Activated CD4-positive, alpha-beta memory T cell treated with anti-CD3 and anti-CD28 coated beads for 36 hours (primary cell): ENCODE results near the gene P3H3. TPM values are rescaled to one million over a fixed set of nuclear protein-coding genes. Genes with fewer than 3 reads are reported as not detected.
A peak's percentile ranks its signal among the peaks of the same experiment; 100 is the strongest.

Experiments
- CTCF ChIA-PET: fragments of 350-600 bp; sonication (Branson Sonifier 250); formaldehyde crosslinking; loops from one replicate; lab custom pipeline; 2021; ENCODE audit warnings: antibody characterized with exemption, inconsistent platforms; lab: Charles Lee
- POLR2A ChIA-PET: fragments of 350-600 bp; sonication (Branson Sonifier 250); formaldehyde crosslinking; loops from one replicate; lab custom pipeline; 2021; ENCODE audit warnings: antibody characterized with exemption; lab: Charles Lee
- DNase-seq: peaks from one replicate; pipeline ENCODE4 v3.0.0-alpha.2; 2020
- H3K27ac Mint-ChIP-seq: one replicate; pipeline ENCODE4 v1.8.0; 2021; ENCODE audit warnings: mixed read lengths
- H3K27me3 Mint-ChIP-seq: one replicate; pipeline ENCODE4 v1.8.0; 2021; ENCODE audit warnings: mixed read lengths
- H3K36me3 Mint-ChIP-seq: one replicate; pipeline ENCODE4 v1.8.0; 2021; ENCODE audit warnings: mixed read lengths
- H3K4me1 Mint-ChIP-seq: one replicate; pipeline ENCODE4 v1.8.0; 2021; ENCODE audit warnings: low read depth, mixed read lengths
- H3K4me3 Mint-ChIP-seq: one replicate; pipeline ENCODE4 v1.8.0; 2021; ENCODE audit warnings: mild to moderate bottlenecking, mixed read lengths
- H3K9me3 Mint-ChIP-seq: one replicate; pipeline ENCODE4 v1.8.0; 2021; ENCODE audit warnings: mixed read lengths
- intact Hi-C: fragments of 100-400 bp; cut with micrococcal nuclease; formaldehyde crosslinking; loops from one replicate; pipeline ENCODE4 v1.15.1; 2023
- total RNA-seq, 2 experiments: library from RNA; stranded (reverse); gene quantifications; one replicate each; pipeline ENCODE4 v1.2.3, GENCODE V29; 2021

Gene P3H3
- total RNA-seq, 2 experiments from 2014 or later: 2.5 to 2.7 TPM

DNA sequence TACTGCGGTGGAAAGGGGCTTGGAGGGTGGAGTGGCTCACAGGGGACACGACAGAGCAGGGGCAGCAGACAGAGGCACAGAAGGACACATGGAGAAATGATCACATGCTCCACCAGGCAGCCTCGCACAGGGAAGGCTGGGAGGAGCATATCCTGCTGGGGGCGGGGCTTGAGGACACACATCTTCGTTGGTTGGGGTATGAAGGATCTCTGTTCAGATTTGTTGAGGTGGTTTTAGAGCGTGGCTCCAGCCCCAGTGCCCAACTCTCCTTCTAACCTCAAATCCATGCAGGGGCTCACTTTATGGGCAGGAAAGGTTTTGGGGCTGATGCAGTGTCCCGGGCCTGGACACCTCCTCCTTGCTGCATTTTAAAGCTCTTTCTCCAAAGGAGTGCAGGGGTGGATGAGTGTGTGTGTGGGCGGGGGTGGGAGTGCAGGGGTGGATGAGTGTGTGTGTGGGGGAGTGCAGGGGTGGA lies 733 bp upstream of the P3H3 start:
- H3K4me3 Mint-ChIP-seq: peak overlapping the region; percentile 9
- H3K36me3 Mint-ChIP-seq: no peaks in the 10 kb centered on the region
- POLR2A ChIA-PET: no interaction called here
- H3K27ac Mint-ChIP-seq: no peak overlapping the region
- no peaks in the 10 kb centered on the region for H3K9me3 Mint-ChIP-seq
- peaks cover 19% of the 10 kb centered on the region for H3K4me1 Mint-ChIP-seq
- intact Hi-C loops: loop anchor here (2.0 to 5.0 kb wide), 3 partner anchors 35 to 210 kb away; partner anchors contain the start of gene ZNF384
- peak; percentile 73 for DNase-seq
- H3K27me3 Mint-ChIP-seq: peaks cover 29% of the 10 kb centered on the region
- CTCF ChIA-PET: interaction anchor here (1.1 to 2.8 kb wide), 6 partner anchors 15 to 74 kb away, joined by 3 to 16 read pairs (median 3); partner anchors contain the start of gene MLF2

DNA sequence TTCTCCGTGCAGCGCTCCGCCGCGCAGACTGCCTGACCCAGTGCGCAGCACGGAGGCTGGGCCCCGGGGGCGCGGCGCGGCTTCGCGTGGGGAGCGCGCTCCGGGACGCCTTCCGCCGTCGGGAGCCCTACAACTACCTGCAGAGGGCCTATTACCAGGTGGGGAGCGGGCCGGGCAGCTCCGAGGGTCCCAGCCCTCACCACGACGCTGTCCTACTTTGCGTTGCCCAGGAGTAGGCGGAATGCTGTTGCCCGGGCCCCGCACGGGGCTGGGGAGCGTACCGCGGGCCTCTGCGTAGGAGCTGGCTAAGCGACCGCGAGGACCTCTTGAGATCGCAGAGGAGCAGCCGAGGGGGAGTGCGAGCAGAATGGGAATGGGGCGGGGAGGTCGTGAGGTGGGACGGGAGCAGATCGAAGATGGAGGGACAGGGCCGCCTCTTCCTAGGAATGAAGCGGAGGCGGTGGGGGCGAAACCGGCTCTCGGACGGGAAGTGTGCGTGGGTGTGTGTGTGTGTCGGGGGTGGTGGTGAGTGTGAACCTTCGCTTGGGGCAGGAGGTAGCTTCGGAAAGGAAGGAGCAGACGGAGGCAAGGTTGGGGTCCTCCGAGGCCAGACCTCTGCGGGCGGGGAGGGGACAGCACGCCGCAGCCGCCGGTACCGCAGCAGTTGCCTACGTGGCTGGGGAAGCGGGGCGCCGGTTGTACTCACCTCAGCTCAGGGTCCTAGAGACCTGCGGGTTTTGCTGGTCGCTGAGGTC lies 751 bp downstream of the P3H3 start:
- CTCF ChIA-PET: interaction anchor here (0.6 to 2.8 kb wide), 14 partner anchors 13 to 155 kb away, joined by 3 to 16 read pairs (median 3); partner anchors contain the start of gene MLF2
- no peak overlapping the region for H3K27ac Mint-ChIP-seq
- no peaks in the 10 kb centered on the region for H3K9me3 Mint-ChIP-seq
- DNase-seq: peak; percentile 50
- peaks cover 19% of the 10 kb centered on the region for H3K4me1 Mint-ChIP-seq
- H3K27me3 Mint-ChIP-seq: peaks cover 29% of the 10 kb centered on the region
- POLR2A ChIA-PET: interaction anchor here (0.8 to 2.2 kb wide), 8 partner anchors 11 to 105 kb away, joined by 3 to 7 read pairs (median 4); partner anchors contain the start of genes CD4, CDCA3, COPS7A and GNB3
- H3K36me3 Mint-ChIP-seq: no peaks in the 10 kb centered on the region
- peak overlapping the region; percentile 77 for H3K4me3 Mint-ChIP-seq
- intact Hi-C loops: loop anchor here (5.0 kb wide), 2 partner anchors 142 to 212 kb away; partner anchors contain the start of gene ZNF384

DNA sequence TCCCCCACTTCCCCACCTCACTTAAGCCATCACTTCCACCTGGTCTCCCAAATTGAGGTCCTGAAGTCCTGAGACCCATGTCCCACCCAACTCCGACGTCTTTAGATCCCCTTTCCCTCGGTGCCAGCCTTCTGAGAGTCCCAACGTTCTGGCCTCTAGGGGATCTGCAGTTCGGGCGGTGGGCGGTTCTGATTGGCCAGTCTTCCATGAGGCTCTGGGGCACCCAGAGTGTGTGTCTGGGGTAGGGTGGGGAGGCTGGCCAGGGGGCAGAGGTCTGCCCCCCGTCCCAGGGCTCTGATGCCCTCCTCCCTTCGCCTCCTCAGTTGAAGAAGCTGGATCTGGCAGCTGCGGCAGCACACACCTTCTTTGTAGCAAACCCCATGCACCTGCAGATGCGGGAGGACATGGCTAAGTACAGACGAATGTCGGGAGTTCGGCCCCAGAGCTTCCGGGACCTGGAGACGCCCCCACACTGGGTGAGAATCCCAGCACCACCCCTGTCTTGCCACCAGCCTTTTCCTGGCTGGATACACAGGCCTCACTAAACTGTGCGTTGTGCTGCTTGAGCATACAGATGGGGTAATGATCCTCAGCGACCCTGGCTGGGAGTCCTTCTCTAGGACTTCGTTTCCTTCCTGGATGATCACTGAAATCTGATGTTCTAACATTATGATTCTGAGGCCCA lies 1.5 kb downstream of the P3H3 start:
- ChIA-PET POLR2A (interaction anchor here (1.0 to 2.2 kb wide), 7 partner anchors 11 to 106 kb away, joined by 3 to 7 read pairs (median 5); partner anchors contain the start of genes CD4, CDCA3, COPS7A and GNB3), CTCF (interaction anchor here (0.9 to 2.8 kb wide), 9 partner anchors 9 to 76 kb away, joined by 3 to 16 read pairs (median 3); partner anchors contain the start of gene MLF2)
- H3K36me3 Mint-ChIP-seq: no peaks in the 10 kb centered on the region
- intact Hi-C loops: loop anchor here (5.0 kb wide), 2 partner anchors 142 to 212 kb away; partner anchors contain the start of gene ZNF384
- no peak for DNase-seq
- no peaks in the 10 kb centered on the region for H3K9me3 Mint-ChIP-seq
- H3K27me3 Mint-ChIP-seq: peaks cover 26% of the 10 kb centered on the region
- no peak overlapping the region for H3K27ac Mint-ChIP-seq
- peak overlapping the region; percentile 77 for H3K4me3 Mint-ChIP-seq
- peaks cover 19% of the 10 kb centered on the region for H3K4me1 Mint-ChIP-seq

DNA sequence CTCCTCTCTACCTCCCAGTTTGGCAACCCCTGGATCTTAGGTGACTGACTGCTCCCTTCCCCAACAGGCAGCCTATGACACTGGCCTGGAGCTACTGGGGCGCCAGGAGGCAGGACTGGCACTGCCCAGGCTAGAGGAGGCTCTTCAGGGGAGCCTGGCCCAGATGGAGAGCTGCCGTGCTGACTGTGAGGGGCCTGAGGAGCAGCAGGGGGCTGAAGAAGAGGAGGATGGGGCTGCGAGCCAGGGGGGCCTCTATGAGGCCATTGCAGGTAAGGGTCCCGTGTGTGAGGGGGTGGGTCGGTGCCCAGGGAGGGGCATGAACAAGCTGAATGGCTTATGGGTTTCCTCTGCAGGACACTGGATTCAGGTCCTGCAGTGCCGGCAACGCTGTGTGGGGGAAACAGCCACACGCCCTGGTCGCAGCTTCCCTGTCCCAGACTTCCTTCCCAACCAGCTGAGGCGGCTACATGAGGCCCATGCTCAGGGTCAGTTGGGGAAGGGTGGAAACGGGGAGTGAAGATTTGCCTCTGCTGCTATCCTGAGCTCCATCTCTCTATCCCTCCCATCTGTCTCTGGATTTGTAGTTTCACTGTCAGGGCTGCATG lies 2.2 kb downstream of the P3H3 start:
- no peaks in the 10 kb centered on the region for H3K36me3 Mint-ChIP-seq
- no peaks in the 10 kb centered on the region for H3K9me3 Mint-ChIP-seq
- H3K27me3 Mint-ChIP-seq: peaks cover 25% of the 10 kb centered on the region
- intact Hi-C loops: no loop called here
- H3K27ac Mint-ChIP-seq: no peak overlapping the region
- ChIA-PET POLR2A (interaction anchor here (0.5 to 2.2 kb wide), 3 partner anchors 21 to 77 kb away, joined by 3 to 6 read pairs (median 4); partner anchors contain the start of genes CDCA3, MLF2 and USP5), CTCF (interaction anchor here (0.9 to 2.7 kb wide), 5 partner anchors 8 to 77 kb away, joined by 3 to 16 read pairs (median 3); partner anchors contain the start of genes GPR162 and MLF2)
- H3K4me1 Mint-ChIP-seq: peaks cover 18% of the 10 kb centered on the region
- DNase-seq: no peak
- H3K4me3 Mint-ChIP-seq: no peak overlapping the region

DNA sequence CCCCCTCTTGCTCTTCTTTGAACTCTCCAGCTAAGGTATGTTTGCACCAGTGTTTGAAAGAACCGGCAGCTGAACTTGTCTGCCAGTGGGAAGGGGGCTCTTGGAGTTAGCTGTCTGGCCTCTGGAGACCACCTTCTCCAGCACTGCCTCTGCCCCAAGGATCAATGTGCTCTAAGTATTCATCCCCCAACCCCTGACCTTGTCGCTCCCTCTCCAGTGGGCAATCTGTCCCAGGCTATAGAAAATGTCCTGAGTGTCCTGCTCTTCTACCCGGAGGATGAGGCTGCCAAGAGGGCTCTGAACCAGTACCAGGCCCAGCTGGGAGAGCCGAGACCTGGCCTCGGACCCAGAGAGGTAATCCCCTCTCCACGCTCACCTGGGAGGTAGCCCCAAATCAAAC lies 2.8 kb downstream of the P3H3 start:
- H3K36me3 Mint-ChIP-seq: no peaks in the 10 kb centered on the region
- H3K9me3 Mint-ChIP-seq: no peaks in the 10 kb centered on the region
- no peak for DNase-seq
- ChIA-PET CTCF (interaction anchor here (0.9 to 2.7 kb wide), 5 partner anchors 8 to 78 kb away, joined by 3 to 16 read pairs (median 3); partner anchors contain the start of genes GPR162 and MLF2), POLR2A (interaction anchor here (0.5 to 1.0 kb wide), 2 partner anchors 26 to 78 kb away, joined by 3 to 4 read pairs; partner anchors contain the start of gene MLF2)
- H3K27me3 Mint-ChIP-seq: peaks cover 23% of the 10 kb centered on the region
- H3K4me3 Mint-ChIP-seq: no peak overlapping the region
- intact Hi-C loops: no loop called here
- no peak overlapping the region for H3K27ac Mint-ChIP-seq
- H3K4me1 Mint-ChIP-seq: peaks cover 18% of the 10 kb centered on the region

DNA sequence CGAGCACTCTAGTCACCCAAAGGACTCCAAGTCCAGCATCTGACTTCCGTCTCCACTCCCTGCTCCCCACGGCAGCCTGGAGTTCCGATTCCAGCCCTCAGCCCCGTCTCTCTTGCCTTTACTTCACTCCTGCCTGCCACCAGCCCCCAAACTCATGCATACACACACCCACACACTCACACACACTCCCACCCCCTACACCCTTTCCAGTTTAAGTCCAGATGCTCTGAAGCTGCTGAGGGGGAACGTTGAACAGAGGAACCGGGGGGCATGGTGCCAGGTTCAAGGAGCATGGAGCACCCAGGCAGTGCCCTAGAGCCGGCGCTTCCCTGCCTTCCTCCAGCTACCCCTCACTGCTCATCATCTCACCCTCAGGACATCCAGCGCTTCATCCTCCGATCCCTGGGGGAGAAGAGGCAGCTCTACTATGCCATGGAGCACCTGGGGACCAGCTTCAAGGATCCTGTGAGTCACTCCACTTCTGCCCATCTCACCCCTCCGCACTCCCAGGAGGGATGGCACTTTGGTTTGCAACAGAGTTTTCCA lies 3.3 kb downstream of the P3H3 start:
- Mint-ChIP-seq H3K36me3 (no peaks in the 10 kb centered on the region), H3K4me3 (no peak overlapping the region), H3K27ac (no peak overlapping the region), H3K9me3 (no peaks in the 10 kb centered on the region), H3K4me1 (peaks cover 18% of the 10 kb centered on the region), H3K27me3 (peaks cover 18% of the 10 kb centered on the region)
- ChIA-PET POLR2A (no interaction called here), CTCF (interaction anchor here (0.9 to 2.7 kb wide), 4 partner anchors 10 to 78 kb away, joined by 3 to 16 read pairs (median 4); partner anchors contain the start of genes GPR162 and MLF2)
- no peak for DNase-seq
- intact Hi-C loops: no loop called here

DNA sequence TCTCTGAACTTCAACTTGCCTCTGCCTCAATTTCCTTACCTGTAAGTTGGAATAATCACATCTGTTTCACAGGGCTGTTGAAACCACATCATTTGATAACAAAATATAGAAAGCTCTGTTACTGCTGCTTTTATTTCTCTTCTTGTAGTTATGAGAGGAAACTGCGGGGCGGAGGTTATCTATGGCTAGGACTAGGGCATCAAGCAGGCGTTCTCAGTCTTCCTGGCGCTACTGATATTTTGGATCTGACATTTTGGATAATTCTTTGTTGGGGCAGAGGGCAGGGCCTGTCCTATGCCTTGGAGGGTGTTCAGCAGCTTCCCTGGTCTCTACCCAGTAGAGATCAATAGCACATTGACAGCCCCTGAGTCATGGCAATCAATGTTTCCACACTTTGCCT lies 3.9 kb downstream of the P3H3 start:
- Mint-ChIP-seq H3K9me3 (no peaks in the 10 kb centered on the region), H3K27me3 (peaks cover 14% of the 10 kb centered on the region), H3K4me1 (peaks cover 18% of the 10 kb centered on the region), H3K4me3 (no peak overlapping the region), H3K27ac (no peak overlapping the region), H3K36me3 (no peaks in the 10 kb centered on the region)
- no peak for DNase-seq
- intact Hi-C loops: no loop called here
- ChIA-PET POLR2A (no interaction called here), CTCF (interaction anchor here (0.6 to 6.0 kb wide), 7 partner anchors 13 to 214 kb away, joined by 3 to 41 read pairs (median 3); partner anchors contain the start of genes CDCA3, MLF2 and USP5)

DNA sequence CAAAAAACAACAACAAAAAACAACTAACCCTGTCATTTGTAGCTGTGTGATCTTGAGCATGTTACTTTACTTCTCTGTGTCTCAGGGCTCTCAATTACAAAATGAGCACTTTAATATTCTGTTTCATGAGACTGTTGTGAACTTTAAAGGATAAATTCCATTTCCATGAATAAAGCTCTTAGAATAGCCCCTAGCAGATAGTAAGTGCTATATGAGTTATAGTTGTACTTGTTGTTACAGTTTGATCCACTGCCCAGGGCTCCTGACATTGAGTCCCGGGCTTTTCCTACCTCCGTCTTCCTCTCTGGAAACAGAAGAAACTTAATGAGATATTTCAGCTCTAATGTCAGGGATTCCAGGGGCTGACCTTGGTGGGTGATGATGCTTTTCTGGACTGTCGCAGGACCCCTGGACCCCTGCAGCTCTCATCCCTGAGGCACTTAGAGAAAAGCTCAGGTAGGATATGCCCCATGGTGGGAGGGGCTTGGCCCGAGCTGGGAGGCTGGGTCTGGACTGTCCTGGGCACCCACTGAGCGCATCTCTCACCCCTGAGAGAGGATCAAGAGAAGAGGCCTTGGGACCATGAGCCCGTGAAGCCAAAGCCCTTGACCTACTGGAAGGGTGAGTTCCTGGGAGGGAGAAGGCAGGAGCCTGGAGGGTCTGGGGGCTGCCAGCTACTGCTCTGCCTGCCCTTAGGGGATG lies 5.1 kb downstream of the P3H3 start:
- Mint-ChIP-seq H3K27me3 (peaks cover 7% of the 10 kb centered on the region), H3K27ac (no peak overlapping the region), H3K4me1 (peaks cover 10% of the 10 kb centered on the region), H3K4me3 (no peak overlapping the region), H3K36me3 (no peaks in the 10 kb centered on the region), H3K9me3 (no peaks in the 10 kb centered on the region)
- intact Hi-C loops: no loop called here
- DNase-seq: no peak
- ChIA-PET POLR2A (interaction anchor here (1.1 kb wide), 1 partner anchor 44 kb away, joined by 5 read pairs; the partner anchor contains the start of gene CD4), CTCF (interaction anchor here (1.0 to 6.0 kb wide), 8 partner anchors 9 to 80 kb away, joined by 3 to 44 read pairs (median 23); partner anchors contain the start of genes CDCA3, MLF2, SPSB2 and USP5)

DNA sequence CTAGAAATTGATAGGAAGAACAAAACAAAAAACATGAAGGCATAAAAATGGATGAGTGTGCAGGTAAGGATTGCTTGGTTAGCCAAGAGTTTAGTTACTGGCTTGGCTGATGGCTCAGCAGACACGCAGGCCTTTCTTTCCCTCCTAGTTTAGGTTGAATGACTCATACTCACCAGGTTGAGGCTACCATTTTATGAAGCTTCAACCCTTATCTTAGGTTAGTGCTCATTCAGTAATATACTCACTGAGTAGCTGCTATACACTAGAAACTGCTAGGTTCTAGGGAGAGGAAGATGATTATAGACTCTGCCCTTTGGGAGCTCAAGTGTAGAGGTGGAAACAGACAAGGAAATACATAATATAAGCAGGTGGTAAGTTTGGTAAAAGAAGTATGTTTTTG lies 6.0 kb downstream of the P3H3 start:
- Mint-ChIP-seq H3K27ac (no peak overlapping the region), H3K4me3 (no peak overlapping the region), H3K4me1 (peaks cover 5% of the 10 kb centered on the region), H3K9me3 (no peaks in the 10 kb centered on the region), H3K36me3 (no peaks in the 10 kb centered on the region), H3K27me3 (peaks cover 3% of the 10 kb centered on the region)
- POLR2A ChIA-PET: interaction anchor here (0.8 to 1.8 kb wide), 2 partner anchors 17 to 45 kb away, joined by 3 to 6 read pairs; partner anchors contain the start of genes CD4, CDCA3 and USP5
- DNase-seq: no peak
- intact Hi-C loops: no loop called here
- CTCF ChIA-PET: interaction anchor here (0.8 to 6.0 kb wide), 17 partner anchors 10 to 281 kb away, joined by 3 to 44 read pairs (median 5); partner anchors contain the start of genes CDCA3, COPS7A, GPR162 and MLF2

DNA sequence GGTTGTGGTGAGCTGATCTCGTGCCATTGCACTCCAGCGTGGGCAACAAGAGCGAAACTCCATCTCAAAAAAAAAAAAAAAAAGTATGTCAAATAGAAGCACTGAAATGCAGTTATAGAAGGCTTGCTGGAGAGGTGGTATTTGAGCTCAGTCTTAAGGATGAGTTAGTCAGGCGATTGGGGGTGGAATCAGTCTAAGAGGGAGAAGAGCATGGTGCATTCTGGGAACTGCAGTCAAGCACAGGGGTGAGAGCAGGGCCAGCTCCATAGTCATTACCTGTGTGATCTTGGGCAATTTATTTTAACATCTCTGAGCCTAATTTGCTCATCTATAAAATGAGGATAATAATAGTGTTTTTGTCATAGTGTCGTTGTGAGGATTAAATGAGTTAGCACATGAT lies 6.7 kb downstream of the P3H3 start:
- H3K27ac Mint-ChIP-seq: no peak overlapping the region
- no peaks in the 10 kb centered on the region for H3K27me3 Mint-ChIP-seq
- intact Hi-C loops: no loop called here
- H3K36me3 Mint-ChIP-seq: no peaks in the 10 kb centered on the region
- CTCF ChIA-PET: interaction anchor here (0.8 to 6.0 kb wide), 18 partner anchors 10 to 282 kb away, joined by 3 to 44 read pairs (median 5); partner anchors contain the start of genes CDCA3, COPS7A, GPR162 and MLF2
- no peak overlapping the region for H3K4me3 Mint-ChIP-seq
- POLR2A ChIA-PET: interaction anchor here (0.8 to 1.8 kb wide), 2 partner anchors 17 to 45 kb away, joined by 3 to 6 read pairs; partner anchors contain the start of genes CD4, CDCA3 and USP5
- H3K4me1 Mint-ChIP-seq: peaks cover 2% of the 10 kb centered on the region
- H3K9me3 Mint-ChIP-seq: no peaks in the 10 kb centered on the region
- no peak for DNase-seq
